Measurements from ENCODE around the gene WWTR1.

The WWTR1 gene

GRCh38 chr3:149621218-149622005, 36.4 kb downstream of the WWTR1 start:
- no peak for DNase-seq (ENCODE audit: low read depth)

DNA sequence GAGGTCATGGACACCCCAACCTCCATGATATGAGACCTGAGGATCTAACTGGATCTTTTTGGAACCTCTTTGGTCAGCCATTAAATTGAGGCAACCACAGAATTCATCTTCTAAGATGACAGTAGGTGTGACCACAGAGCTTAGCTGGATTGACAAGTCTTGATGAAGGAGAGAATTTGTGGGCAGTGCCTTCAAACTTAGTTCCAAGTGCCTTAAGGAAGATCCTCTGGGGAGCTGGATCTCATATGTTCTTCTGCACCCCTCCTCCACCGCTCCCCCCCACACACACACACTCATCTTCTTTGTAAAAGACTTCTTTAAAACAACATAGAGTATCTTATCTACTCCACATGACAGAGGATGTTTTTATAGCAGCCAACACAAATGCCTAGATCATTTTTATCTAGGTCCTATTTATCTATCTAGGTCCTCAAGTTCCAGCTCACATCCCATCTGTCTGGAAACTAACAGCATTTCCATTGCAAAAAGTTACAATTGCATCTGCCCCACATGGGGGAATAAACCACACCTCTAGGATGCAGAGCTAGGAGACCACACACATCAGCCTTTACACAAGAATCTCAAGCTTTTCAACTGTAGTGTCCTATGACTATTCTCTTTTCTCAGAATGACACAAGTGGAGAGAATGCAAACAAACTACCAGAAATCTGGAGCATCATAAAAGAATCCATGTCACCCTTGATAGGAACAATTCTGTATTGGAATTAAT, 37.4 kb downstream of the WWTR1 start:
- DNase-seq (ENCODE audit: low read depth) = no peak

DNA sequence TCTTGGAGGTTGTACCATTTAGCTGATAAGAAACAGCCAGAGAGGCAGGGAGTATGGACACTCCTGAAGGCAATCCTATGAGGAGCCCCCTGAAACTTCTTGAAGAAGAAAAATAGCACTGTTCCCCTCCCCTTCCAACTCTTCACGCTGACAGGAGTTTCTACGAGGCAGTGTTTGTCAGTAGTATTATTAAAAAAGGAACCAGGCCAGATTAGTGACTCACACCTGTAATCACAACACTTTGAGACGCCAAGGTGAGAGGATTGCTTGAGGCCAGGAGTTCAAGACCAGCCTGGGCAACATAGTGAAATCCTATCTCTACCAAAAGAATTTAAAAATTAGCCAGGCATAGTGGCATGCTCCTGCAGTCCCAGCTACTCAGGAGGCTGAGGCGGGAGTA, 38.7 kb downstream of the WWTR1 start:
- no peak for DNase-seq (ENCODE audit: low read depth)

DNA sequence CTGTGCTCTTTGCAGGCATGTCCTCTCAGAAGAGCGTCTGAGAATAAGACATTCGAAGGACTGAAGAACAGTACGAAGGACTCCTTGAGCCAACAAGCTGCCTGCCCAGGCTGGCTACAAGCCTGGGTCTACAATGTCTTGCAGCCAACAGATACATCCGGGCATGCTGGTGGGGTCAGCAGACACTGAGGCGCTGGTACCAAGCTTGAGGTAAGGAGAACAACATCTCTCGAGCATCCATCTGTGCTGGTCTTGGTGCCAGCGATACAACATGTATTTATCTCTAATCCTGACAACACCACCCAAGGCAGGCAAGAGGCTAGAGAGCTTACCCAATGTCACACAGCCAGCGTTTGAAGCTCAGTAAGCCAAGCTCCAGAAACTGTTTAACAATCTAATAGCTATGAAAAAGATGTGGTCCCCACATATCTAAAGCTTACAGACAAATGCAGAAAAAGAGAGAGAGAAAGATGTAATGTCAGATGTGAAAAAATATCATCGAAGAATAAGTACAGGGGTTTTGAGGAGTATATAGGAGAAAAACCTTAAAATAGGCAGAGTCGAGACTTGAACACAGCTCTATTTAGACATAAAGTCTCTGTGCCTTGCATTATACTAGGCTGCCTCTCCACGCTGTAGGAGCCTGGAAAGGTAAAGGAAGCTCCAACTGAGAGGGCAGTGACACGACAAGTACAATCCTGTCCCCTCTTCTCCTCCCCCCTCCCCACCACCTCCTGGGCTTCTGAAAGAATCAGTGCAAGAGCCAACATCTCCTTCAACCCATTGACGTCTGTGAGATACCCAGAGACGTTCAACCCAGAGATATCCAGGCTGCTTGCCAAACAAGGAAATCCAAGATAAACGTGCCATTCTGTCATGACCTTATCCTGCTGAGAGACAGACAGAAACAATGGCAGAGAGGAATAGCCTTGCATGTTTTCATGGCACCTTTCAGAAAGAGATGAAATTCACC, 39.4 kb downstream of the WWTR1 start:
- DNase-seq (ENCODE audit: low read depth) = no peak

DNA sequence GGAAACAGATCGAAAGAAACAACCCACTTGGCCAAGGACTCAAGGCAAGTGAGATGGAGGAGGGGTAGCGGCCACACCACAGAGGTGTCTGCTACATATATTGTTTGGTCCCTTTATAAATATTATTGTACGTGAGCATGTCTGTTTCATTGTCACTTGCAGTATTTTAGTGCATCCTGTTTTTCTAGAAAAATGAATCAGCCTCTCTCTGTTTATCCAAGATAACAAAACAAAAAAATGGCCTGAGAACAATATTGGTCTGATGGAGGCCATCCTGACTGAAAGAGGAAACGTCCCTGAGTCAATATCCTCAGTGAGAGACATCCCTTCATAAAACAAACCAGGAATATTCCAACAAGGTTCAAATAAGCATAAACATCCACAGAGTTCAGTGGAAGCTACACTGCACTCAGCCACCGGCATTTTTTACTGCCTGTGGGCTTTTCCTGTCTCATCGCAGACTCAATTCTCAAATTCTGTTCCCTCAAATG, 42.0 kb downstream of the WWTR1 start:
- no peak for DNase-seq (ENCODE audit: low read depth)

DNA sequence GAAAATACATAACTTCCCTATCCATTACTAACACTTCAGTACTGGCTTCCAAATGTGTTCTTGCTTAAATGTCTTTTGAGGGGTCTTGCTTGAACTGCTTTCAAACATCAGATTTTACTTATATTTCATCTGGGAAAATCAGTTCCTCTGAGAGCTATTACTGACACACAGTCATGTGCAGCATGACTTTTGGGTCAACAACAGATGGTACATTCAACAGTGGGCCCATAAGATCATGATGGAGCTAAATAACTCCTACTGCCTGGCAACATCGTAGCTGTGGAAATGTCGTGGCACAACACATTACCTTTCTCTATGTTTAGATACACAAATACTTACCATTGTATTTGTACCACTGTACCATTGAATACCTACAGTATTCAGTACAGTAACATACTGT, 43.8 kb downstream of the WWTR1 start:
- DNase-seq (ENCODE audit: low read depth) = no peak

GRCh38 chr3:149612456-149612855, 45.4 kb downstream of the WWTR1 start:
- no peak for DNase-seq (ENCODE audit: low read depth)

- DNase-seq (ENCODE audit: low read depth) = no peak
Measured at GRCh38 chr3:149611149-149611548, 46.7 kb downstream of the WWTR1 start.

- no peak for DNase-seq (ENCODE audit: low read depth)
Measured at GRCh38 chr3:149610351-149611105, 47.3 kb downstream of the WWTR1 start.

GRCh38 chr3:149609595-149609994, 48.2 kb downstream of the WWTR1 start:
- no peak for DNase-seq (ENCODE audit: low read depth)

DNA sequence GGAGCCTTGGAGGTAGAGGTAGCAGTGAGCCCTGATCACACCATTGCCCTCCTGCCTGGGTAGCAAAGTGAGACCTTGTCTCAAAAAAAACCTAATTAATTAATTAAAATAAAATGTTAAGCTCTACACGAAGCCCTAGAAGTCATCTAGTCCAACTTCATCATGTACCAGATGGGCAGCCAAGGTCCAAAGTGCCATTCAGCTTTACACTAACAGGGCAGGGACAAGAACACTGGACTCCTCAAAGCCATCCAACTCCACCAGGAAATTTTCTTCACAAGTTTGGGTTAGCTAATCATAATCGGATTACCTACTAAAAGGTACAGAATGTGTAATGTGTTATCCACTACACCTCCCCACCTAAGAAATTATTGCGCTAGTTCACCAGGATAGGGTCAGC, 48.8 kb downstream of the WWTR1 start:
- no peak for DNase-seq (ENCODE audit: low read depth)

DNA sequence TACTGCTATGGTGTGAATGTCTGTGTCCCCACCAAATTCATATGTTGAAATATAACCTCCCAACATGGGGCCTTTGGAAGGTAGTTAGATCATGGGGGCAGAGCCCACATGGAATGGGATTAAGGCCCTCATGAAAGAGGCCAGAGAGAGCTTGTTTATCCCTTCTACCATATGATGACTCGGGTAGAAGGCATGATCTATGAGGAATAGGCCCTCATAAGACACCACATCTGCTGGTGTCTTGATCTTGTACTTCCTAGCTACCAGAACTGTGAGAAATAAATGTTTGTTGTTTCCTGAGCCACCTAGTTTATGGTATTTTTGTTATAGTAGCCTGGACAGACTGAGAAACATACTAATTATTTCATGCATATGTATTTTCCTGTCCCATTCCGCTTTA, 51.9 kb downstream of the WWTR1 start:
- DNase-seq (ENCODE audit: low read depth) = no peak

DNA sequence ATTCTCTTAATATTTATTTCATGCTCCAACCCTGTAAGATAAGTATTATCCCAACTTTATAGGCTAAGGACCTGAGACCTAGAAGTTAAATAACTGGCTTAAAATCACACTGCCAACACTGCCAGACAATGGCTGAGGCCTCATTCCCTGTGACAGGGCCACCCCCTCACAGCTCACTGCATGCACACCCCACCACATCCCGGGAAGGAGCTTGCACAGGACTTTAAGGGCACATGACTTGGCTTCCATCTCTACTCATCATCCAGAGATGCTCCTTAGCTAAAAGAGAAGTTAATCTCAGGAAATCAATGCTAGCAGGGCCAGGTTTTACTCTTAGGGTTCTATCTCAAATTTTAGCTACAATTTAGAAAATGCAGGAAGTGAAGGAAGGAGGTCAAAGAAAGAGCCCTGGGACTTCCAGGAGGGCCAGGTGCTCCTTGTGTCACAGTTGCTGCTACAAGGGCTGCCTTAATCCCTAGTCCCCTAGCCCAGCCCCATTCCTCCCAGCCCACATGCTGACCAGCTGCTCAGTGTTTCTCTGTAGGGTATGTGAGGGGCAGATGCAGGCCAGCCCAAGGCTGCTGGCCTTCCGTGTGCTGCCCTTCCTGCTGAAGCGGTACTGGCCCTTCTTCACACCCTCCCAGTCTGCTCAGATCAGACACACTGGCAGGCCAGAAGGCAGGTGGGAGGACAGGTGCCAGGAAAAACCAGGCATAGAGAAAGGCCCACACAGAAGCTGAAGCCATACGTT, 53.5 kb downstream of the WWTR1 start:
- DNase-seq (ENCODE audit: low read depth) = no peak

- DNase-seq (ENCODE audit: low read depth) = no peak
Measured at GRCh38 chr3:149603126-149604074, 54.4 kb downstream of the WWTR1 start.

GRCh38 chr3:149600634-149601033, 57.2 kb downstream of the WWTR1 start:
- no peak for DNase-seq (ENCODE audit: low read depth)

DNA sequence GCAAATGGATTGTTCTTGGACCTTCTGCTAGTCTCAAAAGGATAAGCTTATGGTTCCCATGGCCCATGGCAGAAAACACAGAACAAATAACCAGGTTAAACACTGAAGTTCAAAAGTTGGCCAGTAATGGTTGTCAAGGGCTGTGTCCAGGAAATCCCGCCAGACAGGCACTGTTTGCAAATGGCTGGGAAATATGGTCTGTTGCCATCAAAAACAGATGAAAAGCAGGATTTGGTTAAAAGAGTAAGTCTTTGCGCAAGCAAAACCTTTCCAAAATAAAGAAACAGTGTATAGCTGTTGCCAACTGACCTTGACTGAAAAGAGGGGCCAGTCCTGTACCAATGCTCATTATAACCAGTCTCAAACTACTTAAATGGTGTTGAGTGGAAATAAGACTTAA, 58.6 kb downstream of the WWTR1 start:
- DNase-seq (ENCODE audit: low read depth) = no peak

DNA sequence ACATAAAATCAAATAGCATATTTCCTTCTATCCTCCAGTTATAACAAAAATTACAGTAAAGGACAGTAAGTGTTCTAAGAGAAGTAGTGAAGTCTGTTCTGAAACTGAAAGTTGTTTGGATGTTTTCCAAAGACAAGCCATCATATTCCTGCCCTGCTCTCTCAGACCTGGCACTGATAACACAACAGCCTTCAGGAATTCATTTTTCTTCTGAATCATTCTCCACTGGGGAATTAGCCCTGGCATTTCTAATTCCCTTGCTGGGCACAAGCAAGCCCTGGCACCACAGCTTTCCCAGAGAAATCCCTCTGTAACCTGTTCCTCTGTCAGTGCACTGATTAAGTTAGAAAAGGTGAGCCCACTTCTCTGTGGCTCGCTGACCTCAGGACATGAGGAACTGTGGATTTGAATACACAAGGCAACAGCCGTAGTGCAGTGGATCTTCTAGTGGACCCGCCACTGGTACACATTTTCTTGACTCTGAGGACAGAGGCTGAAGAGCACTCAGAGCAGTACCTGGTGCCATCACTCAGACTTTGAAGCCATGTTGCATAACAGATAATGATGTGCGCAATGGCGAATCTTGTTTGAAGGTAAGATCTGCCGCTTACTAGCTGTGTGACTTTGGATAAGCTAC, 61.6 kb downstream of the WWTR1 start:
- DNase-seq (ENCODE audit: low read depth) = no peak

DNA sequence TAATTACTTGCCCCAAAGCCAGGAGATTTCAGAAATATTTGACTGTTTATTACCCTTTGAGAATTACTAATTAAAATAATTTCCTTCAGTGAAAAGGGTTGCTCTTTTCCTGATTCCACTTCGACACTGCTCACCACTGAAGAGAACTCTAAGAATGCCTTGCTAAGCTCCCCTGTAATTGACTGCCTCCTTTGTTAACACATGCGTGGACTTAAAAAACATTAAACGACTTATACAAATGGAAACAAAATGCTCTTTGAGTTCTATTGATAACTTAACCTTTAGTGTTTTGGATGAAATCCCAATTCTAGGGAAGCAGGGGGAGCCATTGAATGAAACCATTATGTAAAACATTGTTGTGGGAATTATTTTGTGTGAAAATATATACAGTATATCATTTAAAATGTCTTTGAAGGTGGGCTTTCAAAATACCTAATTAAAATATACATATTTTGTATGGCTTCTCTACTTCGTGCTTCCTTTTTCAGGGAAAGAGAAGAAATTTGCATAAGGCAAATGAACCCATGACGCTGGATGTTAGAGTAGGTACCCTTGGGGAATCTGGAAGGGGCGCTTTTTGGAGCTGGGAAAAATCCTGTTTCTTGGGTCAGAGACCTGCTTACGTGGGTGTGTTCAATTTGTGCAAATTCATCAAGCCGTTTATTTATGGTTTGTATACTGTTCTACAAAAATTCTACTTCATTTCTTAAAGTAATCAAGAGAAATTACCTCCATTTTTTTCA, 64.2 kb downstream of the WWTR1 start:
- no peak for DNase-seq (ENCODE audit: low read depth)
